CD4-positive, alpha-beta T cell treated with Interleukin-2 at 100 ng/mL for 4 hours (primary cell): ENCODE measurements around the gene SOX9.
A peak's percentile ranks its signal among the peaks of the same experiment; 100 is the strongest.
"Not testable (repeated sequence)": the region's sequence is repeated elsewhere in the genome, so short reads cannot be mapped to it uniquely, and the experiment has no call there.

Experiments used
- DNase-seq: peaks from one replicate; pipeline ENCODE4 v3.0.0-alpha.2; 2020; ENCODE audit warnings: low spot score

The SOX9 gene

DNA sequence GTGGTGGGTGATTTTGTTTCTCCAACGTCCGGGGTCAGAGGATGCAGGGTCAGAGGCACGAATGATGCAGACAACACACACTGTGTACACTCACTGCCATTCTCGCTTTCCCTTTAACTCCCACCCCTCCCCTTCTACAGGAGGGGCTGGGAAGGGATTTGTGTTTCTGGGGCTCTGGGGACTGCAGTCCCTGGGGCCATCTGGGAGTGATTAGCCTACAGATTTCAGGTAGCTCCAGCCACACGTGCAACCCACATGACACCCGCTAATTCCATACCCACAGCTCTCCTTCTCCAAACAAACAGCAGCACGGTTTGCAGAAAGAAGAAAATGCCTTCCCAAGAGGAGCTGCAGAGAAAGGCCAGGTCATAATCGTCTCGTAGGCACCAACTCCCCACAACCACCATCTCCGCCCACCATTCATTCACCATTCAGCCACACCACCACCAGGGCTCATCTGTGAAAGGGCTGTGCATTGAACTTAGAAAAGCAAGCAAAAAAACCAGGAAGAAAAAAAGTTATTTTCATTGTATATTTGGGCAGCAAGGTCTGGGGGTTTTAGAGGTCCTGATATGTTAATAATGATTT lies 9.4 kb upstream of the SOX9 start:
- no peak for DNase-seq

GRCh38 chr17:72111926-72112325 lies 8.9 kb upstream of the SOX9 start:
- not testable (repeated sequence) for DNase-seq

DNA sequence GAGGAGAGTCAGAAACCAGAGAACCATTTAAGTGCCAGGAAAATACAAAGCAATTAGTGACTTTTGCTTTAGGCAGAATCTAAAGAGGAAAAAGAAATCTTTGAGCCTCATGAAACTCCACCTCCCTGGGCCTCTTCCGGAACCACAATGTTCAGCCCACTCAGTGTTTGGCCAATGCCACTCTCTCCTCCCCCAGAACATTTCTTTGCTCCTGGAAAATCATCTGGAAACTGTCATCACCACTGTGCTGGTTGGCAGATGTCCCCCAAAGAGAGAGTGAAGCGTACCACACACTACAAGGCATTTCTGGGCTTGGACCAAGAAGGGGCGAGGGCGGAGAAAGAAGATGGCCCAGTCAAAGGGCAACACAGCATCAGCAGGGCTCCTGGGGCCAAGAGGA lies 7.1 kb upstream of the SOX9 start:
- DNase-seq = no peak

- DNase-seq = no peak
These were observed 4.9 kb upstream of the SOX9 start for GRCh38 chr17:72115781-72116525.

GRCh38 chr17:72116661-72117521 lies 3.9 kb upstream of the SOX9 start:
- DNase-seq = no peak

GRCh38 chr17:72117535-72118334 lies 3.1 kb upstream of the SOX9 start:
- no peak for DNase-seq

DNA sequence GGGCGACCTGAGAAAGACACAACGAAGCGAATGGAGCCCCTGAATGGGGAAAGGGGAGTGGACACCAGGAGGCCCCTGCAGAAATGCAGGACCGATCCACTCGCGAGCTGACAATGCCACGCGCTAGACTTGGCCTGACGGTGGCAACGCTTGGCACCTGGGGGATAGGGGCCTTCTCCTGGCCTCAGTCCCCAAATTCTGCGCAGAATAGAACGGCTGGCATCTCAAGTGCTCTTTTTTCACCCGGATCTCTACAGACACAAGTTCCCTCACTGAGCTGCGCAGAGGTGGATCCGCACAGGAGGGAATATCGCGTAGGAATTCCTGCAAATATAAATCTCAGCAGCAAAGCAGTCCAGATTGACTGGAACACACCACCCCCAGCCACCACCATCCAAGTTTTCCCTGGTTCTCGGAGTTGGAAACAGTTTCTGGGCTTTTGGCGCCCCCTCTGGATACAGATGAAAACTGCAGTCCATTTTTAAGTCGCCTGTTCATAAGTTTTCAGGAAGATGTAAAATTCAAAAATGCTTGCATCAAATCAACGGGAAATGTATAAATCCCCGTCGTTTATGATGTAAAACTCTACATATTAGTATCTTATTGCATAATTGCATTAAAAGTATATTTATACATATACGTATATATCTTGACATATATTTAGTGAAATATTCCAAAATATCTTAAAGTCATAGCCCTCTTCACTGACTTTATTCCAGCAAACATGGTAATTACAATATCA lies 2.3 kb upstream of the SOX9 start:
- DNase-seq = peak; percentile 25

GRCh38 chr17:72119077-72119872 lies 1.5 kb upstream of the SOX9 start:
- DNase-seq = no peak

GRCh38 chr17:72119873-72120641 lies 763 bp upstream of the SOX9 start:
- DNase-seq = no peak

- DNase-seq = no peak
These were observed 567 bp downstream of the SOX9 start for GRCh38 chr17:72121164-72122009.

DNA sequence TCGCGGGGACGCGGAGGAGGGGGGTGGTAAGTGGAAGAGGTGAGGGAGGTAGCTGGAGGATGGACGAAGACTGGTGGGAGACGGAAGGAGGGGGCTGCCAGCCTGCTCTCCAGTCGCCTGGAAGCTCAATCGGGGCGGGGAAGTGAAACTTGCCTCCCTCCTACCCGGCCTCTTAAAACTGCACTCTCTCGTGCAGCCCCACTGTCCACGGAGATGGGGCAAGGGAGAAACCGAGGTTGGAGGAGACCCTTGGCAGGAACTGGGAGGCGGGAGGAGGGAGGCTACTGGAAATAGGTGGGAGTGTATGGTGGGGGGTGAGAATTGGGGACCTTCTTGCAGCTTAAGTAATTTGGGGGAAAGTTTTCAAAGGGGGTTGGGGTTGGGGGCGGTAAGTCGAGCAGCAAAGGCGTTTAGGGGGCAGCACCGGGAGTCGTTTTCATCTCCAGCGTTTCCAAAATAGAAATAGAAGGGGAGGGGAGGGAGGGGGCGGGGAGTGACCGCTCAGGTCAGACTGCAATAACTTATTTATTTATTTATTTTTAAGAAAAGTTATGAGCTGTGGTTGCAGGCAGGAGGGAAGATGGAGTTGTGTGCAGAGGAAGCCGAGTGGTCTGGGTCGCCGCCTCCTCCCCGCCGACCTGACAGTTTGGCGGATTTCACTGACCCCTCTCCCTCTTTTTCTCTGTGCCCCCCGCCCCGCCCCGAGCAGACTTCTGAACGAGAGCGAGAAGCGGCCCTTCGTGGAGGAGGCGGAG lies 1.4 kb downstream of the SOX9 start:
- DNase-seq = no peak

DNA sequence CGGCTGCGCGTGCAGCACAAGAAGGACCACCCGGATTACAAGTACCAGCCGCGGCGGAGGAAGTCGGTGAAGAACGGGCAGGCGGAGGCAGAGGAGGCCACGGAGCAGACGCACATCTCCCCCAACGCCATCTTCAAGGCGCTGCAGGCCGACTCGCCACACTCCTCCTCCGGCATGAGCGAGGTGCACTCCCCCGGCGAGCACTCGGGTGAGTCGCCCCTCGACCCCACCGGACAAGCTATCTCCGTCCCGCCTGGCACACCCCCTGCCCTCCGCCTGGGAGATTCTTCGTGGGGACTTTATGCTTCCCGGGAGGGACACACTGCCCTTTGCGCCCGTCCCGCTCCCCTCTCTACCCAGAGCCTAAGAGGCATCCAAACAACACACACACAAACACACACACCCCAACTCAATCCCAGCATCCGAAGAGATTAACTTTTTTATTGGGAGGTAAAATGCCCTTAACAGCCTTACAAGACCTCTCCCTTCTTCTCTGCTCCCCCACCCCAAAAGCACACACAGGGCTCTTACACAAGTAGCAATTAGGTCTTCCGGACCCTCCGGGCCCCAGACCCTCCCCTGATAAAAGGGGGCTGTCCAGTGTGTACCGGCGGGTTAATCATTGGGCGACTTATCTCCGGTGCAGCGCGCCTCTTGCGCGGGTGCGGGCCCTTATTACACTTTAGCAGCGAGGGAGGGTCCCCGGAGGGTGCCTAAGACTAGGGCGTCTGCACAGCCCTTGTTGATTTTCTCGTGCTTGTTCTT lies 2.1 kb downstream of the SOX9 start:
- no peak for DNase-seq

DNA sequence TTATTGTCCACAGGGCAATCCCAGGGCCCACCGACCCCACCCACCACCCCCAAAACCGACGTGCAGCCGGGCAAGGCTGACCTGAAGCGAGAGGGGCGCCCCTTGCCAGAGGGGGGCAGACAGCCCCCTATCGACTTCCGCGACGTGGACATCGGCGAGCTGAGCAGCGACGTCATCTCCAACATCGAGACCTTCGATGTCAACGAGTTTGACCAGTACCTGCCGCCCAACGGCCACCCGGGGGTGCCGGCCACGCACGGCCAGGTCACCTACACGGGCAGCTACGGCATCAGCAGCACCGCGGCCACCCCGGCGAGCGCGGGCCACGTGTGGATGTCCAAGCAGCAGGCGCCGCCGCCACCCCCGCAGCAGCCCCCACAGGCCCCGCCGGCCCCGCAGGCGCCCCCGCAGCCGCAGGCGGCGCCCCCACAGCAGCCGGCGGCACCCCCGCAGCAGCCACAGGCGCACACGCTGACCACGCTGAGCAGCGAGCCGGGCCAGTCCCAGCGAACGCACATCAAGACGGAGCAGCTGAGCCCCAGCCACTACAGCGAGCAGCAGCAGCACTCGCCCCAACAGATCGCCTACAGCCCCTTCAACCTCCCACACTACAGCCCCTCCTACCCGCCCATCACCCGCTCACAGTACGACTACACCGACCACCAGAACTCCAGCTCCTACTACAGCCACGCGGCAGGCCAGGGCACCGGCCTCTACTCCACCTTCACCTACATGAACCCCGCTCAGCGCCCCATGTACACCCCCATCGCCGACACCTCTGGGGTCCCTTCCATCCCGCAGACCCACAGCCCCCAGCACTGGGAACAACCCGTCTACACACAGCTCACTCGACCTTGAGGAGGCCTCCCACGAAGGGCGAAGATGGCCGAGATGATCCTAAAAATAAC lies 3.0 kb downstream of the SOX9 start:
- DNase-seq = no peak

GRCh38 chr17:72124438-72124775 lies 3.6 kb downstream of the SOX9 start:
- DNase-seq = no peak

- DNase-seq = no peak
These were observed 4.4 kb downstream of the SOX9 start for GRCh38 chr17:72125226-72125651.

GRCh38 chr17:72125742-72126141 lies 4.9 kb downstream of the SOX9 start:
- no peak for DNase-seq
